Stimulated activated CD4-positive, alpha-beta T cell treated with anti-CD3 and anti-CD28 coated beads, TNF-alpha, amount 100 ng/mL, for 4 hours (primary cell): Measurements from ENCODE around the gene ABCC12.

Experiments used
- DNase-seq, 3 experiments: peaks; one replicate each; pipeline ENCODE4 v3.0.0-alpha.2; 2020; ENCODE audit warnings: low read depth in 3 of 3

Gene ABCC12

GRCh38 chr16:48132696-48133095, 23.1 kb downstream of the ABCC12 start:
- no peak for DNase-seq

DNA sequence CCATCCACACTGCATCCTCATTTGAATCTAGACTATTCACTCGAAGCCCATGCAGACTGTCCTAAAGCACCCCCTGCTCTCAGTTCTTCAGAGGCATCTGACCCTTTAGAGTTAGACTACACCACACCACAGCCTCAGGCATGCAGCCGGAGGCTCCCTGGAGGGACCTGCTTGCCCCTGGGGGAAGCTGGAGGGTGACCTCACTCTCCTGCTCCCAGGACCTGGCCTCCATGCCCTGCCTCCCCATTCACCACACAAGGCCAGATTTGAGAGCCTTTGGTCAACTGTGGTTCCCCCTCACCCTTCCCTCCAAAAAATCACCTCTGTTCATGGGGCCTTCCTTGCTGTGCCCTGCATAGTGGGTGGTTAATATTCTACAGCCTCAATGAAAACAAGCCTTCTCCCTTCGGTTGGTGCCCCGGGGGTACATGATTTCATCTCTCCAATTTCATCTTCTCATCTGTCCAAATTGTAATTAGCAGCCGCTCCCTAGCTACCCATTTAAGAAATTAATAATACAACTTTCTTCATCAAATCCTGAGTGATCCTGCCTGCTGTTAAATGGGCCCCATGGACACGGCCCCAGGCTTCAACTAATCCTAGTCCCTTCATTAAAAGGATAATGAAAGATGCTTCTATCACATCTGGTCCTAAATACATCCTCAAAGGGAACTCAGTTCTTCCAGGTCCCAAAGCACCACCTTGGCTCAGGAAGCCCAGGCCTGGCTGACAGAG, 24.4 kb downstream of the ABCC12 start:
- DNase-seq = no peak

DNA sequence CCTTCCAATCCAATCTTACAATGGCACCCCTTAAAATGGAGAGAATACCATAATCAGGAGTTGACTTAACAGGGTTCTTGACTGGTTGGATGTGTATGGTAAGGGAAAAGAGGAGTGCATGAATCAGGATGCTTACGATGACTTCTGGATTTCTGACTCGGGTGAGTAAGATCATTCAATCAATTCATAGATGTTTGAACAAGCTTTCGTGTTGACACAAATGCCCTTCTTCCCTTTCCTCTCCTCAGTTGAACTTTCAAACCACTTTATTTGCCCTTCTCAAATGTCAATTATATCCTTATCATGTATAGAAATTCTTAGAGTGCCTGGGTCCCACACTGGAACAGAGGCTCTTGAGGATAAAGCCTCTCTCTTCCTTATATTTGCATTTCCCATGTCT, 25.9 kb downstream of the ABCC12 start:
- DNase-seq = no peak

DNA sequence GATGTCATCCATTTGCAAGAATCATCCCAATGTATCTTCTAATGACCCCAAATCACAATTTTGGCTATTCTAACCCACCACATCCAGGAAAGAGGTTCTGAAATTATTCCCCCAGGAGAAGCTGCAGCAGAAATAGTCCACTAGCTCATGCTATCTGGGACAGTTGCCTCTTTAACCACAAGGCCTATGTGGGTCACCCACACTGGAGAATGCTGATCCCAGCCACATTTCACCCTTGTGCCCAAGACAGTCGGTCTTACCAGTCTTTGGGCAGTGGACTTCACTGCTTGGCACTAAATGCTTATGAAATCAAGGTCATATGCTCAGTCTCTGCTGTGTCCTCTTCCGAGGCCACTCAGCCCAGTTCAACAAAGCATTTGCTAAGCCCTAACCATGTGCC, 27.0 kb downstream of the ABCC12 start:
- DNase-seq = no peak

DNA sequence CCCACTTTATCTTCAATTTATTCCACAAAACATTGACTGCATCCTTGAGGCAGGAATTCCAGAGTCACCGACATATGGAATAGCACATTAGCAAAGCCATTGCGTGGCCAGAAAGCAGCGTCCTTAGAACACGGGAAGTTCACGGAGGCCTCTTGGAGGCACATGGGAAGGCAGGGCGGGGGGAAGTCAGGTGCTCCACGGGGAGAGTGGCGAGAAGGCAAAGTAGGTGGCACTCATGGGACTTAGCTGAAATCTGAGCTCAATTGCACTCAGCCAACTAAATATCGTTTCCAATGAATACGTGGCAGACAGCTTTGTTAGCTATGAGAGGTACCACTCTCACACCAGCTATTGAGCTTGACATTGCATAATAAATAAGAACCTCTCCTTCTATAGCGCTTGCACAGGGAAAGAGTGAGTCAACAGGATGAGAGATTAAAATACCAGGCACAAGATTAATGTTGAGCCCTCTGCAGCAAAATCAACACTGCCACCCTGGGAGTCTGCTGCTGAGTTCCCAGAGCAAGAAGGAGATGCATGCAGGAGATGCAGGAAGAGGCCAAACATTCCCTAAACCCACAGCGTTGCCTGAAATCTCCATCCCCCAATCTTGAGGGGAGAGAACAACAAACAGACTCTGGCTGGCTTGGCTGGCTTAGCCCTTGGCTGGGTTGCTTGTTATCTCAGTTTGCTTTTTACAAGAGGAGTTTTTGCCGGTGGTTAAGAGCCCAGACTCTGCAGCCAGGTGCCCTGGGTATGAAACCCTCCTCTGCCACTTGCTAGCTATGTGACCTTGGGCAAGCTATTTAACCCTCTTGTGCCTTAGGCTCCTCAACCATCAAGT, 28.8 kb downstream of the ABCC12 start:
- no peak for DNase-seq

- no peak for DNase-seq
Observed at GRCh38 chr16:48125888-48126287, 29.9 kb downstream of the ABCC12 start.

GRCh38 chr16:48124266-48124665, 31.5 kb downstream of the ABCC12 start:
- DNase-seq = no peak

GRCh38 chr16:48123104-48123788, 32.5 kb downstream of the ABCC12 start:
- peak in 2 of 3 experiments; percentile 7 to 17 for DNase-seq

GRCh38 chr16:48121276-48121675, 34.5 kb downstream of the ABCC12 start:
- DNase-seq = no peak

DNA sequence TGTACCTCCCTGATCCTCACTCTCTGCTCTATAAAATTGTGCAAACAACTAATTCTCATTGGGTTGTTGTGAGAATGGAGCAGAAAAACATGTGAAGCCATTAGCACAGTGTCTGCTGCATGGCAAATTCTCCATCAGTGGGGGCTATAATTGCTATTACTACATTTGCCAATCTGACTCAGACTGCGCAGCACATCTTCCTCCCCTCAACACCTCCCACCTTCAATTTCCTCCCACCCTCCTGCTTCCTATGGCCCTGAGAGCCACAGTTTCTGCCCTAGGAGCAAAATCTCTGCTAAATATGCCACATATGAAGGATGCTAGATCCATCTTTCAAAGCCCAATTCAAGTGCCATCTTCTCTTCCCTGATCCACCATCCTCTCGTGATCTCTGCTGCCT, 37.0 kb downstream of the ABCC12 start:
- no peak for DNase-seq

DNA sequence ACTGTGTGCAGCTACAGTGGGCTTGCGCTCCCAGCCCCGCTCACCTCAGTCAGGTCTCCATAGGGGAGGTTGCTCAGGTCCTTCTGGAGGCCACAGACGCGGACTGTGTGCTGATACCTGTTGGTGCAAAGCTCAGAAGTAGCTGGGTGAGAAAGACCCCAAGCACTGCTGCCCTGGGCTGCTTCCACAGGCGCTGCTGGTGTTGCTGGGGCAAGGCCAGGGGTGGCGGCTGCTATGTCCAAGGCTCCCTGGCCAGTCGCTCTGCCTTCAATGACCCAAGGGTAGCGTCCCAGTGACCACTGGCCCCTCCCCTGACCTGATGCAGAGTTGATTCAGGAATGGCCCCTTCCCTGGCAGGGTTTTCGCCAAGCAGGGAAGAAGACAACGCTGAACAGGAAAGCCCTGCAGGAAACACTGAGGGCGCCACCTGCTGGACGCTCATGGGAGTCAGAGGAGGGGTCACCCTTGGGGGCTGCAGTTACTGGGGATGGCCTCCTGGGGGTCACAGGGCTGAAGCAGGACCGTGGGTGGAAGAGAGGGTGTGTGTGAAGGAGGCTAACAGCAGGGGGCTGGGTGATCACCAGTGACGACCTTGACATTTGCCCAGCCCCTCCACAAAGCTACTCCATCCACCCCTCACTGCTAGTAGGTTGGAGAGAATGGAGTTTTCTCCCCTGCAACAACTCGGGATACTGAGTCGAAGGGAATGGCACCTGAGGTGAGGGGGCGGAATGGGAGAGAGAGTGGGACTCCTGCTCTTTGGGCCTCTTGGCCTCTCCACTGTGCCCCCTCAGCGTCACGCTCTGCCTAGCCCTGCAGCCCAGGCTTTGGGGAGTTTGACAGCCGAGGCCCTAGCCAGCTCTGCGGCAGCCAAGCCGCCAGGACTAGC, 38.3 kb downstream of the ABCC12 start:
- DNase-seq = peak in 2 of 3 experiments; percentile 5 to 19

DNA sequence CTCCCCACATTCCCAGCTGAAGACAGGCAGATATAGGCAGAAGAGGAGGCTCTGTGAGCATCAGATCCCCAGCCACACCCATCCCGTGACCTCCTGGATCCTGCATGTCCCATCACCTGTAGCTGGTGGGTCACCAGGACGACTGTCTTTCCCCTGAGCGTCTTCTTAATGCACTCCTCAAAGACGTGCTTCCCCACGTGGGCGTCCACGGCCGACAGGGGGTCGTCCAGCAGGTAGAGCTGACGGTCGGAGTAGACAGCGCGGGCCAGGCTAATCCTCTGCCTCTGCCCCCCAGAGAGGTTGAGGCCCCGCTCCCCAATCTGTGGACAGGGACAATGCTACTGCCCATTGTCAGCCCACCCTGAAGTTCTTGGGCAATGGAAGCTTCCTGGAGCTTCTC, 40.5 kb downstream of the ABCC12 start:
- no peak for DNase-seq

DNA sequence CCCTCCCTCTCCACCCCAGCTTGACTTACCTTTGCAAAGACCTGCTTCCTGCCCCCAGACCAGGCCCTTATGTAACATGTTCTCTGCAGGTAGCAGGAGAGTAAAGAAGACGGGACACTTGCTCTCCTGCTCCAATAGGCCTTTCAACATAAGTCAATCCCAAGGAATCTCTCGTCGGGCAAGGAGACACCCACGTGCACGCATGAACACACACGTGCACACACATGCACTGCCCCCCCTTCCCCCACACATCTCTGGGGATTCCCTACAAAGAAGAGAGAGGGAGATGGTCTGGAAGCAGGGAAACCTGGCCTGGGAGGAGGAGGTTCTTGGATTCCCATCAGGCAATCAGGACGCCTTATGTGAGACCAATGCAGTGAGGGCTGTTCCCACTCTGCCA, 41.4 kb downstream of the ABCC12 start:
- DNase-seq = no peak

DNA sequence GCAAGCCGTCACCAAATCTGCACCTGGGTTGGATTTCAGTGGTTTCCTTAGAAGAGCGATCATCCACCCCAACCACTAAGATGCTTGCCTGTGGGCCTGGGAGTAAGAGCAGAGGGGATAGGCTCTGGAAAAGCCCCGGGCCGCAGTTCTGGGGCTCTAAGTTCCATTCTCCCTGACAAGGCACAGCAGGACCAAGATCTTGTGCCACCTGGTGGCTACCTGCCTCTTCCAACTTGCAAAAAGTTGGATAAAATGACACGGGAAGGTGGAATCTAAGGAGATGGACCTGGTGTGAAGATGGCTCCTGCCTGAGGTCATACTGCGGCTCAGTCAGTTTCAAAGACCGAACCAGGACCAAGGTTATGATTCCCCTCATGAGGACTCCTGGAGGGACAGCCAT, 42.3 kb downstream of the ABCC12 start:
- DNase-seq = no peak

- DNase-seq = no peak
Observed at GRCh38 chr16:48113001-48113400, 42.8 kb downstream of the ABCC12 start.

GRCh38 chr16:48112600-48112999, 43.2 kb downstream of the ABCC12 start:
- DNase-seq = no peak

DNA sequence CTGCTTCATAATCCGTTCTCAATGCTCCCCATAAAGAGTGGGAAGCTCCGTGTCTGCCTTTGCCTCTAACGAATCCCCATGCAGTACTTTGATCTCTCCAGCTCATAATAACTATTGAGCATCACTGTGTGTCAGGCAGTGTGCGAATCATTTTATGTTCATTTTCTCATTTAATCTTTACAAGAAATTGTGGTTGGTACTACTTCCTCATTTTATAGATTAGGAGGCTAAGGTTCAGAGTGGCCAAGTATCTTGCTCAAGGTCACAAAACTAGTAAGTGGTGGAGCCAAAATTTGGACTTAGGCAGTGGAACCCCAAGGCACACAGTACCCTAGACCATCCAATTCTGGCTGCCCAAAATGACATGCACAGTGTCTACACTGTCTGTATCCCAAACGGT, 44.8 kb downstream of the ABCC12 start:
- DNase-seq = no peak

- no peak for DNase-seq
Observed at GRCh38 chr16:48110000-48110399, 45.8 kb downstream of the ABCC12 start.

GRCh38 chr16:48109475-48109874, 46.3 kb downstream of the ABCC12 start:
- no peak for DNase-seq

GRCh38 chr16:48106446-48106845, 49.3 kb downstream of the ABCC12 start:
- DNase-seq = no peak
